Liver (tissue), 9 donors: Measurements from ENCODE around the gene PYGM. TPM values are rescaled to one million over a fixed set of nuclear protein-coding genes. Genes with fewer than 3 reads are reported as not detected.

Source experiments
- DNase-seq: peaks from one replicate; pipeline ENCODE4 v3.0.0-alpha.2; 2017; ENCODE audit warnings: low spot score
- H3K27ac ChIP-seq, 2 donors: one replicate each; pipeline ENCODE4 v1.7.0; 2013; ENCODE audit warnings: inconsistent platforms in 2 of 2, low read length in 2 of 2, control low read depth in 1 of 2, low read depth in 1 of 2, mild to moderate bottlenecking in 1 of 2
- H3K27me3 ChIP-seq, 4 donors: one replicate each; pipeline versions ENCODE4 v1.6.1 to v1.7.0; 2013; ENCODE audit warnings: low read length in 3 of 4, inconsistent platforms in 1 of 4, mild to moderate bottlenecking in 1 of 4, moderate library complexity in 1 of 4; ENCODE audit not compliant: control insufficient read depth in 4 of 4, insufficient read depth in 4 of 4
- H3K36me3 ChIP-seq, 4 donors: one replicate each; pipeline versions ENCODE4 v1.6.1 to v1.7.0; 2013; ENCODE audit warnings: low read length in 3 of 4, mild to moderate bottlenecking in 3 of 4, low read depth in 1 of 4, moderate library complexity in 1 of 4; ENCODE audit not compliant: control insufficient read depth in 4 of 4, insufficient read depth in 3 of 4
- H3K4me1 ChIP-seq, 4 donors: one replicate each; pipeline versions ENCODE4 v1.6.1 to v1.7.0; 2013; ENCODE audit warnings: low read length in 3 of 4, mild to moderate bottlenecking in 3 of 4, moderate library complexity in 1 of 4; ENCODE audit not compliant: control insufficient read depth in 4 of 4, insufficient read depth in 4 of 4
- H3K4me3 ChIP-seq, 3 donors: one replicate each; pipeline versions ENCODE4 v1.6.1 to v1.7.0; 2013; ENCODE audit warnings: low read length in 3 of 3, control low read depth in 1 of 3, low read depth in 1 of 3, mild to moderate bottlenecking in 1 of 3
- H3K9ac ChIP-seq, 2 donors: one replicate each; pipeline ENCODE4 v1.7.0; 2013; ENCODE audit warnings: low read length in 2 of 2, mild to moderate bottlenecking in 2 of 2, moderate library complexity in 2 of 2, control low read depth in 1 of 2, low read depth in 1 of 2
- H3K9me3 ChIP-seq, 4 donors: one replicate each; pipeline versions ENCODE4 v1.6.1 to v1.7.0; 2013; ENCODE audit warnings: low read length in 3 of 4; ENCODE audit not compliant: control insufficient read depth in 4 of 4
- EGR1 ChIP-seq, 2 donors: IDR thresholded peaks; 2 replicates each; pipeline ENCODE4 v1.6.1; 2016 to 2018; ENCODE audit warnings: antibody characterized with exemption in 2 of 2, low read depth in 2 of 2
- FOXA1 ChIP-seq: IDR thresholded peaks from 2 replicates; pipeline ENCODE4 v1.6.1; 2016; ENCODE audit warnings: antibody characterized with exemption
- FOXA2 ChIP-seq: IDR thresholded peaks from 2 replicates; pipeline ENCODE4 v1.6.1; 2016; ENCODE audit warnings: antibody characterized with exemption
- GABPA ChIP-seq, 2 donors: IDR thresholded peaks in 1 of 2; conservative IDR thresholded peaks in 1 of 2; 2 replicates each; pipeline ENCODE4 v1.6.1; 2016; ENCODE audit warnings: antibody characterized with exemption in 2 of 2, mild to moderate bottlenecking in 1 of 2, moderate library complexity in 1 of 2
- HNF4A ChIP-seq, 2 donors: conservative IDR thresholded peaks; 2 replicates each; pipeline ENCODE4 v1.6.1; 2016; ENCODE audit warnings: antibody characterized with exemption in 2 of 2, mild to moderate bottlenecking in 2 of 2
- HNF4G ChIP-seq: IDR thresholded peaks from 2 replicates; pipeline ENCODE4 v1.6.1; 2016; ENCODE audit warnings: antibody characterized with exemption
- JUND ChIP-seq, 2 donors: IDR thresholded peaks; 2 replicates each; pipeline ENCODE4 v1.6.1; 2016; ENCODE audit warnings: antibody characterized with exemption in 2 of 2
- NR2F2 ChIP-seq: IDR thresholded peaks from 2 replicates; pipeline ENCODE4 v1.6.1; 2016; ENCODE audit warnings: antibody characterized with exemption
- RAD21 ChIP-seq, 2 donors: IDR thresholded peaks; 2 replicates each; pipeline ENCODE4 v1.6.1; 2016; ENCODE audit warnings: antibody characterized with exemption in 2 of 2, mild to moderate bottlenecking in 2 of 2
- RXRA ChIP-seq, 2 donors: IDR thresholded peaks; 2 replicates each; pipeline ENCODE4 v1.6.1; 2017 to 2018; ENCODE audit warnings: antibody characterized with exemption in 2 of 2, mild to moderate bottlenecking in 1 of 2
- SP1 ChIP-seq: IDR thresholded peaks from 2 replicates; pipeline ENCODE4 v1.6.1; 2018; ENCODE audit warnings: antibody characterized with exemption, mild to moderate bottlenecking
- TAF1 ChIP-seq: conservative IDR thresholded peaks from 2 replicates; pipeline ENCODE4 v1.6.1; 2016; ENCODE audit warnings: antibody characterized with exemption, mild to moderate bottlenecking
- YY1 ChIP-seq: IDR thresholded peaks from 2 replicates; pipeline ENCODE4 v1.6.1; 2016; ENCODE audit warnings: antibody characterized with exemption, mild to moderate bottlenecking
- WGBS: extraction: QIAGEN DNeasy Blood & Tissue Kit; methylation state at CpG from one replicate; pipeline ENCODE4 v1.1.7; 2013; 5-methylcytosine and 5-hydroxymethylcytosine counted together
- polyA plus RNA-seq, 2 donors: library from polyadenylated mRNA; stranded (reverse) in 1 of 2; unstranded in 1 of 2; fragments of 200-250 nt in 1 of 2; fragments of >200 nt in 1 of 2; fragmentation: Nextera tagmentation in 1 of 2; extraction: Ambion mirVana in 1 of 2; gene quantifications; one replicate each; pipeline versions ENCODE4 v1.2.1 to v1.2.3, GENCODE V29; 2013 to 2015
- total RNA-seq, 2 donors: library from RNA; depleted of rRNA; stranded (reverse); fragments of >200 nt; gene quantifications; one replicate each; pipeline ENCODE4 v1.2.3, GENCODE V29; 2014
- TF ChIP-seq, protein P1 (sequence below): IDR thresholded peaks from 2 replicates; pipeline ENCODE4 v1.6.1; 2016; ENCODE audit warnings: antibody characterized with exemption
- TF ChIP-seq, protein P2 (sequence below): fragments of 150-350 bp; IDR thresholded peaks from 2 replicates; pipeline ENCODE4 v1.5.1; 2017; ENCODE audit warnings: improper control_type of control experiment, low read depth, low read length; ENCODE audit not compliant: missing input control
- TF ChIP-seq, protein P3 (sequence below): IDR thresholded peaks from 2 replicates; pipeline ENCODE4 v1.6.1; 2016; ENCODE audit warnings: antibody characterized with exemption
- TF ChIP-seq, protein P4 (sequence below): IDR thresholded peaks from 2 replicates; pipeline ENCODE4 v1.6.1; 2016; ENCODE audit warnings: antibody characterized with exemption, mild to moderate bottlenecking
- TF ChIP-seq, protein P5 (sequence below): IDR thresholded peaks from 2 replicates; pipeline ENCODE4 v1.6.1; 2016; ENCODE audit warnings: antibody characterized with exemption
- donor health status: healthy.
- donor health status: healthy.
- donor health status: healthy.
- donor health status: healthy.
- donor health status: healthy.

Gene PYGM
- total and polyA plus RNA-seq, 4 donors = 0.23 to 1.3 (median 0.29) TPM

DNA sequence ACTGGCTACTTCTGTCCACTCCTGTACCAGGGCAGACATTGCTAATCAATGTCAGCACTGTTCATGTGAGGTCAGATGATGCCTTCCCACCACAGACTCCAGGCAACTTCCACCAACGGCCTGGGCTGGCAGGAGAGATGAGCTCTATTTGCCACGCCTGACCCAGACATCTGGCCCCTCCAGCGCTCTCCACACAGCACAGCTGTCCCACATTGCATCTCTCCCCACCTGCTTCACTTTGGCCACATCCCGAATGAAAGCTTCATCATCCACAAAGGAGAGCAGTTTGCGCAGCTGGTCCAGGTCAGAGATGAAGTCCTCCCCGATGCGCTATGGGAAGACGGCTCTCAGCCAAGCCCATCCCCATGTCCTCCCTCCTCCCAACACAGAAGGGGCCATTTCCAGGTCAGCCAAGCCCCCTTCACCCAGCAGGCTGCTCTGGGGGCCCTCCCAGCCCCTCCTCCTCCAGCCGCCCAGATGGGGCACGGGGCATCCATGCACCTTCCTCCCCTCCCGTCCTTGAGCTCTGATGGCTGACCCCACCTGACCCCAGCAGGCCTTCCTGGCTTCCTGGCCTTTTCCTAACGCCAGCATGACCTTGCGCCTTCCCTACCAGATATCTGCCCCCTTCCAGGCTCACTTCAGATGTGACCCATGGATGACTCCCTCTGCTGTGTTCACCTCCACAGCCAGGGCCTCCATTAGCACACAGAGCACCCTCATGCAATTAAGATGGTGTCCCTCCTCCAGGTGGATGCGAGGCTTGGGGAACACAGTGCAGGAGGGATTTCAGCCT lies 7.4 kb downstream of the PYGM start:
- no peak overlapping the region for H3K27ac ChIP-seq
- WGBS = 91% methylated on average over 14 of the region's 14 CpGs
- DNase-seq = no peak

DNA sequence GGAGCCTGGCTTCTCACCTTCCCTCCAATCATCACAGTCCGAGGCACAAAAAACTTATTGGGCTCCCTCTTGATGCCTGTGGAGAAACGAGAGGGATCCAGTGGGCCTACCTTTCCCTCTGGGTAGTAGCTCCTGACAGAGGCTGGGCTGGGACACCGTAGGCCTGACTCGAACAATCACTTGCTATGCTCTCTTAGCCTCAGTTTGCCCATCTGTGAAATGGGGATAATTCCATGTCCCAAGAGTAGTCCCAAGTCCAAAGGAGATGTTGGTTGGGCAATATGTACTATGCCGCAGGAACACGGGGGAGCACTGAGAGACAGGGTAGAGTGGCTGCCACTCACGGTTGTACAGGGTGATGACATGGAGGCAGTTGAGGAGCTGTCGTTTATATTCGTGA lies 8.2 kb downstream of the PYGM start:
- Histone ChIP-seq H3K27ac (no peak overlapping the region), H3K9me3 (no peaks in the 10 kb centered on the region), H3K4me1 (no peaks in the 10 kb centered on the region), H3K27me3 (no peaks in the 10 kb centered on the region), H3K9ac (no peak overlapping the region), H3K4me3 (no peak overlapping the region), H3K36me3 (no peaks in the 10 kb centered on the region)
- WGBS = 89% methylated on average over 9 of the region's 9 CpGs
- DNase-seq = no peak
- TF ChIP-seq NR2F2 = no peak
- no peak for TF ChIP-seq GABPA (IDR thresholded peaks at IDR 0.05 in 1 of 2, conservative IDR thresholded peaks at IDR 0.05 in 1 of 2)
- TF ChIP-seq RXRA (IDR thresholded peaks at IDR 0.05) = no peak
- no peak for TF ChIP-seq FOXA1
- TF ChIP-seq YY1 = no peak
- TF ChIP-seq, protein P1, sequence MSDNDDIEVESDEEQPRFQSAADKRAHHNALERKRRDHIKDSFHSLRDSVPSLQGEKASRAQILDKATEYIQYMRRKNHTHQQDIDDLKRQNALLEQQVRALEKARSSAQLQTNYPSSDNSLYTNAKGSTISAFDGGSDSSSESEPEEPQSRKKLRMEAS = no peak
- TF ChIP-seq EGR1 (IDR thresholded peaks at IDR 0.05; ENCODE audit: low read depth in 2 of 2) = no peak
- TF ChIP-seq, protein P2, sequence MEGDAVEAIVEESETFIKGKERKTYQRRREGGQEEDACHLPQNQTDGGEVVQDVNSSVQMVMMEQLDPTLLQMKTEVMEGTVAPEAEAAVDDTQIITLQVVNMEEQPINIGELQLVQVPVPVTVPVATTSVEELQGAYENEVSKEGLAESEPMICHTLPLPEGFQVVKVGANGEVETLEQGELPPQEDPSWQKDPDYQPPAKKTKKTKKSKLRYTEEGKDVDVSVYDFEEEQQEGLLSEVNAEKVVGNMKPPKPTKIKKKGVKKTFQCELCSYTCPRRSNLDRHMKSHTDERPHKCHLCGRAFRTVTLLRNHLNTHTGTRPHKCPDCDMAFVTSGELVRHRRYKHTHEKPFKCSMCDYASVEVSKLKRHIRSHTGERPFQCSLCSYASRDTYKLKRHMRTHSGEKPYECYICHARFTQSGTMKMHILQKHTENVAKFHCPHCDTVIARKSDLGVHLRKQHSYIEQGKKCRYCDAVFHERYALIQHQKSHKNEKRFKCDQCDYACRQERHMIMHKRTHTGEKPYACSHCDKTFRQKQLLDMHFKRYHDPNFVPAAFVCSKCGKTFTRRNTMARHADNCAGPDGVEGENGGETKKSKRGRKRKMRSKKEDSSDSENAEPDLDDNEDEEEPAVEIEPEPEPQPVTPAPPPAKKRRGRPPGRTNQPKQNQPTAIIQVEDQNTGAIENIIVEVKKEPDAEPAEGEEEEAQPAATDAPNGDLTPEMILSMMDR = no peak
- TF ChIP-seq HNF4A (conservative IDR thresholded peaks at IDR 0.05) = no peak
- TF ChIP-seq SP1 = no peak
- no peak for TF ChIP-seq TAF1
- TF ChIP-seq, protein P3, sequence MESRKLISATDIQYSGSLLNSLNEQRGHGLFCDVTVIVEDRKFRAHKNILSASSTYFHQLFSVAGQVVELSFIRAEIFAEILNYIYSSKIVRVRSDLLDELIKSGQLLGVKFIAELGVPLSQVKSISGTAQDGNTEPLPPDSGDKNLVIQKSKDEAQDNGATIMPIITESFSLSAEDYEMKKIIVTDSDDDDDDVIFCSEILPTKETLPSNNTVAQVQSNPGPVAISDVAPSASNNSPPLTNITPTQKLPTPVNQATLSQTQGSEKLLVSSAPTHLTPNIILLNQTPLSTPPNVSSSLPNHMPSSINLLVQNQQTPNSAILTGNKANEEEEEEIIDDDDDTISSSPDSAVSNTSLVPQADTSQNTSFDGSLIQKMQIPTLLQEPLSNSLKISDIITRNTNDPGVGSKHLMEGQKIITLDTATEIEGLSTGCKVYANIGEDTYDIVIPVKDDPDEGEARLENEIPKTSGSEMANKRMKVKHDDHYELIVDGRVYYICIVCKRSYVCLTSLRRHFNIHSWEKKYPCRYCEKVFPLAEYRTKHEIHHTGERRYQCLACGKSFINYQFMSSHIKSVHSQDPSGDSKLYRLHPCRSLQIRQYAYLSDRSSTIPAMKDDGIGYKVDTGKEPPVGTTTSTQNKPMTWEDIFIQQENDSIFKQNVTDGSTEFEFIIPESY = no peak
- no peak for TF ChIP-seq FOXA2
- TF ChIP-seq JUND (IDR thresholded peaks at IDR 0.05) = no peak
- TF ChIP-seq, protein P4, sequence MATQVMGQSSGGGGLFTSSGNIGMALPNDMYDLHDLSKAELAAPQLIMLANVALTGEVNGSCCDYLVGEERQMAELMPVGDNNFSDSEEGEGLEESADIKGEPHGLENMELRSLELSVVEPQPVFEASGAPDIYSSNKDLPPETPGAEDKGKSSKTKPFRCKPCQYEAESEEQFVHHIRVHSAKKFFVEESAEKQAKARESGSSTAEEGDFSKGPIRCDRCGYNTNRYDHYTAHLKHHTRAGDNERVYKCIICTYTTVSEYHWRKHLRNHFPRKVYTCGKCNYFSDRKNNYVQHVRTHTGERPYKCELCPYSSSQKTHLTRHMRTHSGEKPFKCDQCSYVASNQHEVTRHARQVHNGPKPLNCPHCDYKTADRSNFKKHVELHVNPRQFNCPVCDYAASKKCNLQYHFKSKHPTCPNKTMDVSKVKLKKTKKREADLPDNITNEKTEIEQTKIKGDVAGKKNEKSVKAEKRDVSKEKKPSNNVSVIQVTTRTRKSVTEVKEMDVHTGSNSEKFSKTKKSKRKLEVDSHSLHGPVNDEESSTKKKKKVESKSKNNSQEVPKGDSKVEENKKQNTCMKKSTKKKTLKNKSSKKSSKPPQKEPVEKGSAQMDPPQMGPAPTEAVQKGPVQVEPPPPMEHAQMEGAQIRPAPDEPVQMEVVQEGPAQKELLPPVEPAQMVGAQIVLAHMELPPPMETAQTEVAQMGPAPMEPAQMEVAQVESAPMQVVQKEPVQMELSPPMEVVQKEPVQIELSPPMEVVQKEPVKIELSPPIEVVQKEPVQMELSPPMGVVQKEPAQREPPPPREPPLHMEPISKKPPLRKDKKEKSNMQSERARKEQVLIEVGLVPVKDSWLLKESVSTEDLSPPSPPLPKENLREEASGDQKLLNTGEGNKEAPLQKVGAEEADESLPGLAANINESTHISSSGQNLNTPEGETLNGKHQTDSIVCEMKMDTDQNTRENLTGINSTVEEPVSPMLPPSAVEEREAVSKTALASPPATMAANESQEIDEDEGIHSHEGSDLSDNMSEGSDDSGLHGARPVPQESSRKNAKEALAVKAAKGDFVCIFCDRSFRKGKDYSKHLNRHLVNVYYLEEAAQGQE = no peak
- TF ChIP-seq, protein P5, sequence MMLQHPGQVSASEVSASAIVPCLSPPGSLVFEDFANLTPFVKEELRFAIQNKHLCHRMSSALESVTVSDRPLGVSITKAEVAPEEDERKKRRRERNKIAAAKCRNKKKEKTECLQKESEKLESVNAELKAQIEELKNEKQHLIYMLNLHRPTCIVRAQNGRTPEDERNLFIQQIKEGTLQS = no peak
- TF ChIP-seq HNF4G = no peak
- TF ChIP-seq RAD21 (IDR thresholded peaks at IDR 0.05) = no peak

More for the DNA sequence above, 7.4 kb downstream of the PYGM start:
- Histone ChIP-seq H3K27me3 (no peaks in the 10 kb centered on the region), H3K9ac (no peak overlapping the region), H3K36me3 (no peaks in the 10 kb centered on the region), H3K9me3 (no peaks in the 10 kb centered on the region), H3K4me3 (no peak overlapping the region), H3K4me1 (no peaks in the 10 kb centered on the region)
- TF ChIP-seq FOXA1 = no peak
- TF ChIP-seq NR2F2 = peak; percentile 42
